Small intestine (tissue), 7 donors: ENCODE measurements around the gene OLFM4. TPM values are rescaled to one million over a fixed set of nuclear protein-coding genes. Genes with fewer than 3 reads are reported as not detected.
"Not testable (repeated sequence)": the region's sequence is repeated elsewhere in the genome, so short reads cannot be mapped to it uniquely, and the experiment has no call there.

Experiments
- DNase-seq, 2 donors: peaks; one replicate each; pipeline versions ENCODE4 v3.0.0 to v3.0.0-alpha.2; 2013
- FAIRE-seq: peaks from 2 replicates; lab custom pipeline; 2012; peaks lifted over from hg19 to GRCh38; lab: Jason Lieb, UNC
- H3K27ac ChIP-seq, 3 donors: one replicate each; pipeline ENCODE4 v1.5.1; 2013; ENCODE audit warnings: low read length in 2 of 3, mild to moderate bottlenecking in 2 of 3, control low read depth in 1 of 3, inconsistent platforms in 1 of 3, low read depth in 1 of 3, moderate library complexity in 1 of 3
- H3K27me3 ChIP-seq, 3 donors: one replicate each; pipeline ENCODE4 v1.6.1; 2013; ENCODE audit warnings: low read length in 3 of 3, inconsistent platforms in 1 of 3; ENCODE audit not compliant: control insufficient read depth in 3 of 3, insufficient read depth in 3 of 3
- H3K36me3 ChIP-seq, 3 donors: one replicate each; pipeline ENCODE4 v1.6.1; 2013; ENCODE audit warnings: low read length in 3 of 3, inconsistent platforms in 1 of 3, low read depth in 1 of 3, mild to moderate bottlenecking in 1 of 3, moderate library complexity in 1 of 3; ENCODE audit not compliant: control insufficient read depth in 3 of 3, insufficient read depth in 2 of 3
- H3K4me1 ChIP-seq, 3 donors: one replicate each; pipeline ENCODE4 v1.6.1; 2013; ENCODE audit warnings: low read length in 2 of 3, inconsistent platforms in 1 of 3, low read depth in 1 of 3, mild to moderate bottlenecking in 1 of 3, moderate library complexity in 1 of 3; ENCODE audit not compliant: control insufficient read depth in 3 of 3, insufficient read depth in 2 of 3
- H3K4me3 ChIP-seq, 3 donors: one replicate each; pipeline ENCODE4 v1.5.1; 2013; ENCODE audit warnings: low read length in 3 of 3, control low read depth in 1 of 3, inconsistent platforms in 1 of 3, low read depth in 1 of 3, mild to moderate bottlenecking in 1 of 3, moderate library complexity in 1 of 3
- H3K9me3 ChIP-seq, 2 donors: one replicate each; pipeline ENCODE4 v1.6.1; 2013; ENCODE audit warnings: low read depth in 1 of 2, low read length in 1 of 2; ENCODE audit not compliant: control insufficient read depth in 2 of 2, insufficient read depth in 1 of 2
- WGBS, 3 donors: extraction: QIAGEN DNeasy Blood & Tissue Kit; methylation state at CpG; one replicate each; pipeline ENCODE4 v1.1.7; 2013; 5-methylcytosine and 5-hydroxymethylcytosine counted together
- polyA plus RNA-seq, 4 donors: library from polyadenylated mRNA; stranded (reverse) in 3 of 4; unstranded in 1 of 4; fragments of 200-250 nt in 3 of 4; fragments of 120-200 nt in 1 of 4; gene quantifications; one replicate each; pipeline versions ENCODE4 v1.2.1 to v1.2.3, GENCODE V29; 2013
- donor health status: healthy with polysubstance abuse.
- donor health status: control.
- donor health status: control.
- donor health status: Bipolar disorder and iron deficiency.
- donor health status: healthy.

OLFM4 gene
- polyA plus RNA-seq, 4 donors, result 1.2 to 7,751 (median 72.9) TPM

- H3K4me3 ChIP-seq, result no peak overlapping the region
- no peak for FAIRE-seq
- no peaks in the 10 kb centered on the region for H3K9me3 ChIP-seq
- no peaks in the 10 kb centered on the region for H3K27me3 ChIP-seq
- no peaks in the 10 kb centered on the region for H3K36me3 ChIP-seq
- whole genome bisulfite sequencing, 3 donors, result 2 to 14% (median 3%) methylated on average over 3 of the region's 3 CpGs
- no peak overlapping the region for H3K27ac ChIP-seq
- H3K4me1 ChIP-seq, result peaks cover 0 to 9% (median 0%) of the 10 kb centered on the region in 3 donors
- no peak for DNase-seq
These were observed 20.7 kb upstream of the OLFM4 start for GRCh38 chr13:53007872-53008271.

DNA sequence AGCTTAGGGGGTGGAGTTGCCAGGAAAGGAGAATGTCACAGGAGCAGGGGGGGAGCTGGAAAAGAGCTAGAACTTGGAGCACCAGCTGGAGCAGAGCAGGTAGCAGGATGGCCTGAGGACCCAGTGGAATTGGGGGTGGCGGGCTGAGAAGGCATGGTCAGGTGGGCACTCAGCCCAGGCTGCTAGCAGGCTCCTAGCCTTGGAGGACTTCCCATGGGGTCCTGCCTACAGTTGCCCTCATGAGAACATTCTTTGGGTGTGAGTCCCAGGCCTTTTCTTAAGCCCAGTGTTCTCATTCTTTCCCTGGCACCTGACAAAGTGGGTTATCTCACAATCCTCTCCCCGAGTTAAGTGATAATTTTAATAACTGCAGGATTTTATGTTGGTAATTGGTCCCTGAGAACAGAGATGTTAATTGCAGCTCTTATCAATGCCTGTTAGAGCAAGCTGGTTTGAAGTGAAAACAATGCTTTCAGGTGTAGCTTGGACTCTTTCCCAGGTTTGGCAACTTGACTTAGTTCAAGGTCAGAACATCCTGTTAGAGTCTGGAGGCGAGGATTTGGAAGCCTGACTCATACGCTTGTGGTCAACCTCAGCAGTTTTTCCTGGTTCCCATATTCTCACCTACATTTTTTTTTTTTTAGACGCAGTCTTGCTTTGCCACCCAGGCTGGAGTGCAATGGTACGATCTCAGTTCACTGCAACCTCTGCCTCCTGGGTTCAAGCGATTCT lies 18.1 kb upstream of the OLFM4 start:
- H3K4me3 ChIP-seq, result no peak overlapping the region
- FAIRE-seq, result no peak
- H3K36me3 ChIP-seq, result no peaks in the 10 kb centered on the region
- DNase-seq, result peak; percentile 34 to 97
- no peaks in the 10 kb centered on the region for H3K27me3 ChIP-seq
- H3K4me1 ChIP-seq, result peaks cover 0 to 9% (median 0%) of the 10 kb centered on the region in 3 donors
- WGBS, 3 donors, result 11 to 58% (median 26%) methylated on average over 7 of the region's 7 CpGs
- no peaks in the 10 kb centered on the region for H3K9me3 ChIP-seq
- H3K27ac ChIP-seq, result peak overlapping the region in 2 of 3 donors; percentile 2 to 61

GRCh38 chr13:53012707-53013106 lies 15.9 kb upstream of the OLFM4 start:
- Histone ChIP-seq H3K27me3 (no peaks in the 10 kb centered on the region), H3K36me3 (no peaks in the 10 kb centered on the region), H3K9me3 (no peaks in the 10 kb centered on the region), H3K4me3 (no peak overlapping the region), H3K4me1 (peaks cover 0 to 9% (median 0%) of the 10 kb centered on the region in 3 donors), H3K27ac (no peak overlapping the region)
- DNase-seq, result no peak
- 11 to 39% (median 19%) methylated on average over 3 of the region's 3 CpGs for WGBS, 3 donors
- no peak for FAIRE-seq

GRCh38 chr13:53013113-53013512 lies 15.5 kb upstream of the OLFM4 start:
- no peak for DNase-seq
- Histone ChIP-seq H3K9me3 (no peaks in the 10 kb centered on the region), H3K36me3 (no peaks in the 10 kb centered on the region), H3K27me3 (no peaks in the 10 kb centered on the region), H3K4me3 (no peak overlapping the region), H3K27ac (no peak overlapping the region), H3K4me1 (peaks cover 0 to 9% (median 0%) of the 10 kb centered on the region in 3 donors)
- FAIRE-seq, result no peak
- WGBS, 3 donors, result 28 to 61% (median 43%) methylated on average over 5 of the region's 5 CpGs

DNA sequence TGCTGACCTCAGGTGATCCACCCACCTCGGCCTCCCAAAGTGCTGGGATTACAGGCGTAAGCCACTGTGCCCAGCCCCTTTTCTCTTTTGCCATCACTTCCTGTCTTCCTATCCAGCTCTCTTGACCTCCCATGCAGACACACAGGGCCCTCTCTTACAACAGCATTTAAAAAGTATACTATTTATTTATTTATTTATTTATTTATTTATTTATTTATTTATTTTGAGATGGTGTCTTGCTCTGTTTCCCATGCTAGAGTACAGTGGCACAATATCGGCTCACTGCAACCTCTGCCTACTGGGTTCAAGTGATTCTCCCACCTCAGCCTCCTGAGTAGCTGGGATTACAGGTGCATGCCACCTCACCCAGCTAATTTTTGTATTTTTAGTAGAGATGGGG lies 14.6 kb upstream of the OLFM4 start:
- 43 to 81% (median 58%) methylated on average over 3 of the region's 3 CpGs for WGBS, 3 donors
- not testable (repeated sequence) for DNase-seq, FAIRE-seq, H3K36me3 ChIP-seq, H3K27me3 ChIP-seq, H3K27ac ChIP-seq, H3K9me3 ChIP-seq, H3K4me3 ChIP-seq, H3K4me1 ChIP-seq

DNA sequence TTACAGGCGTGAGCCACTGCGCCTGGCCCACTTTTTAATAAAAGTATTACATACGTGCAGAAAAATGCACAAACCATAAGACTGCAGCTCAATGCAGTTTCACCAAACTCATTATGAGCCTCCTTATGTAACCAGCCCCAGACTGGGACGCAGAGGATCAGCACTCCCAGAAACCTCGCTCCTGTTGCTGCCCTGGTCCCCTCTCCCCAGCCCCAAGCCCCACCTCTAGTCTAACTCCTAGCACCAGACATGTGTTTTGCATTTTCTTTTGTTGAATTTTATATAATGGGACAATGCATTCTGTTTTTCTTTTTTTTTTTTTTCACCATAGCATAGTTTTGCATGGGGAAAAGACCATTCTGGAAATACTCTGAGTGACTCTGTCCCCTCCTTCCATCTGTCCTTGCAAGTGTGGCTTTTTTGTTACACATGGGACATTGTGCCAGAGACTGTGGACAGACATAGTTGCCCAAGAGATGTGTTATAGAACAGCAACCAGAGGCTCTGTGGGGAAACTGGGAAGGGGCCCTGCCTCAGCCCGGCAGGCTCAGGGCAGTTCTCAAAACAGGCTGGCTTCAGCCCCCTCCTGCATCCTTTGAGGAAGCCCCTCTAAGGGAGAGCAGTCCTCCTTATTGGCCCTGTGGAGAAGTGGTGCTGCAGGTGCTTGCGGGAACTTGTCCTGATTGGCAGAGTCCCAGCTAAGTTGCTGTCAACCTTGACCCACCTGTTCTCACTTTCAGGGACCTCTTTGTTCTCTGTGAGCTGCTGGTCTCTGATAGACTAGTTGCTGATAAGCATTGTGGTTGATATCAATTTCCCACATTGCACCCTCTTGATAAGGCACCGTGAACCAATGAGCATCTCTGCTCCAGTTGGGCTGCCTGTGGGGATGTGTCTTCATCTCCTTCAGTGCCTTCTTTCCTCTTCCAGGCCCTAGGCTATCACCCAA lies 13.8 kb upstream of the OLFM4 start:
- peak in 1 of 2 donors; percentile 85 for DNase-seq
- WGBS, 3 donors, result 29 to 66% (median 45%) methylated on average over 8 of the region's 8 CpGs
- no peak for FAIRE-seq
- Histone ChIP-seq H3K4me3 (no peak overlapping the region), H3K27me3 (no peaks in the 10 kb centered on the region), H3K9me3 (no peaks in the 10 kb centered on the region), H3K27ac (no peak overlapping the region), H3K4me1 (peaks cover 0 to 8% (median 0%) of the 10 kb centered on the region in 3 donors), H3K36me3 (no peaks in the 10 kb centered on the region)

DNA sequence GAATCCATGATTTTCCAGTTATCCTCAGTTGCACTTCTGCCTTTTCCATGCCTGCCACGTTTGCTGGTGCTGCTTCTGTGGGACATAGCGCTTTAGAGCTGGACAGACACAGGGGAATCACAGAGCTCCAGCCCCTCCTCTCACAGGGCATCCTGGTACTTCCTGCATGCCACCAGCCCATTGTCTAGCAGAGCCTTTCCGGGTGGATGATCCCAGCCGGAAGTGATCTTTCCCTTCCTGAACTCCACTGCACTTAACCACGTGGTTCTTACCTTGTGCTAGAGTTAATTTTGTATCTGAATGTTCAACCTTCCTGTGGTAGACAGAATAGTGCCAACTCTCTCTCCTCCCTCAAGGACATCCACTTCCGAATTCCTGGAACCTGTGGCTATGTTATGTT lies 12.6 kb upstream of the OLFM4 start:
- H3K27ac ChIP-seq, result peak overlapping the region in 1 of 3 donors; percentile 28
- FAIRE-seq (no peak), DNase-seq (no peak)
- H3K4me1 ChIP-seq, result peaks cover 0 to 5% (median 0%) of the 10 kb centered on the region in 3 donors
- no peaks in the 10 kb centered on the region for H3K9me3 ChIP-seq
- 36 to 55% (median 46%) methylated on average over 6 of the region's 6 CpGs for WGBS, 3 donors
- H3K36me3 ChIP-seq, result no peaks in the 10 kb centered on the region
- H3K4me3 ChIP-seq, result no peak overlapping the region
- no peaks in the 10 kb centered on the region for H3K27me3 ChIP-seq

GRCh38 chr13:53017433-53017970 lies 11.1 kb upstream of the OLFM4 start:
- FAIRE-seq, result no peak
- no peaks in the 10 kb centered on the region for H3K36me3 ChIP-seq
- no peaks in the 10 kb centered on the region for H3K27me3 ChIP-seq
- no peak for DNase-seq
- H3K4me1 ChIP-seq, result peaks cover 0 to 4% (median 0%) of the 10 kb centered on the region in 3 donors
- H3K9me3 ChIP-seq, result no peaks in the 10 kb centered on the region
- no peak overlapping the region for H3K4me3 ChIP-seq
- H3K27ac ChIP-seq, result no peak overlapping the region
- 72 to 78% (median 73%) methylated on average over 5 of the region's 5 CpGs for WGBS, 3 donors
